ENCODE results near the gene MARCO. TPM values are rescaled to one million over a fixed set of nuclear protein-coding genes. Genes with fewer than 3 reads are reported as not detected.

The MARCO gene
- polyA plus RNA-seq, 1 donor from 2014 or later = not detected

DNA sequence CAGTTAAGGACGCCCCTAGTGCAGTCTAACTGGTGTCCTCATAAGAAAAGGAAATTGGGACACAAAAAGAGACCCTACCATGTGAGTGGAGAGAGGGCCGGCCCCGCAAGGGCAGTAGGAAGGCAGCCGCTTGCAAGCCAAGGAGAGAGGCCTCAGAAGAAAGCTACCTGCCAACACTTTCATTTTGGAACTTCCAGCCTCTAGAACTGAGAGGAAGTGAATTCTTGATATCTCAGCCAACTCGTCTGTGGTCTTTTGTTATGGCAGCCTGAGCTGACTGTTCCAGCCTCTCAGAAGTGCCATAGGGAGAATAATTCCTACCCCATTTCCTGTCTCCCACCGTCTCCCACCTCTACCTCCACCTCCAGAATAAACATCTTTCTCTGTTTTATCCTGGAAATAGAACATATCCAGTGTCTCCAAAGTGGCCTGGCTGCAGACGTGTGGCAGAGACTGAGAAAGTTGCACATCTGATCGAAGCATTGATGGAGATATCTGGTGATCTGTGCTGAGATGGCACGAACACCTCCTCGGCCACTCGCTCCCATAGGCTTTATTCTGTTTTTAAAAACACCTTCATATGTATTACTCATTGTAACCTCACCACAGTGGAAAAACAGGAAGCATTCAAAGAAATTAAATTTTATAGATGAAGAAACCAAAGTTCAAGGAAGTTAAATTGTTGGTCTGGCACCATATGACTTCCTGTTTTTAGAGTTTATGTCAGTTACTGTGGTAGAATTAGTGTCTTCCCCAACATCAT, 39.5 kb upstream of the MARCO start:
- no peaks in the 10 kb centered on the region for H3K27me3 ChIP-seq (ENCODE audit: insufficient read depth, low read depth, low read length)
- no peaks in the 10 kb centered on the region for H3K79me2 ChIP-seq (replicated peaks; ENCODE audit: insufficient read depth, low read length)
- no peaks in the 10 kb centered on the region for H4K20me1 ChIP-seq (ENCODE audit: insufficient read depth)

DNA sequence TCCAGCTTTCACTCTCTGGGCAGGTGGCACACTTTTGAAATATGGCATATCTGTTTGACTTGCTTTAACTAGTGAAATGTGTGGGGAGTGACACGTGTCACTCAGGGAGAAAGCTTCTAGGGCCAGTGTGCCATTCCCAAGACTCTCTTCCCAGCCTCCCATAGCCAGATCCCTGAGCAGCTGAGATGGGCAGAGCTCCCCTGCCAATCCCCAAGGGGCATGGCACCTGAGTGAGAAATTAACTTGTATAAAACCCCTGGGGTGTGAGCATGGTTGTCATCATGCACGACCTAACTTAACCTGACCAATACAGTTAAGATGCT, 39.0 kb upstream of the MARCO start:
- no peaks in the 10 kb centered on the region for H3K9me2 ChIP-seq (ENCODE audit: insufficient read depth, low read length)

More for the DNA sequence above, 39.5 kb upstream of the MARCO start:
- Histone ChIP-seq H3F3A (ENCODE audit: insufficient read depth, low read length, poor library complexity, severe bottlenecking) (no peaks in the 10 kb centered on the region), H3K27ac (ENCODE audit: low read length) (no peak overlapping the region), H3K9me3 (ENCODE audit: low read length) (no peaks in the 10 kb centered on the region), H3K9me2 (ENCODE audit: insufficient read depth, low read length) (no peaks in the 10 kb centered on the region), H3K9ac (ENCODE audit: low read length) (no peak overlapping the region), H3K36me3 (ENCODE audit: insufficient read depth, low read length) (no peaks in the 10 kb centered on the region), H2AFZ (ENCODE audit: low read depth, low read length) (no peak overlapping the region), H3K4me2 (ENCODE audit: low read length) (no peak overlapping the region), H3K4me3 (ENCODE audit: low read length) (no peak overlapping the region)
- TF ChIP-seq RAD21 (conservative IDR thresholded peaks at IDR 0.05) = no peak
- no peak for TF ChIP-seq EP300 (conservative IDR thresholded peaks at IDR 0.05; ENCODE audit: poor library complexity, severe bottlenecking)
- no peak for TF ChIP-seq MXI1 (conservative IDR thresholded peaks at IDR 0.05; ENCODE audit: poor library complexity, severe bottlenecking)

More for the DNA sequence above, 39.0 kb upstream of the MARCO start:
- Histone ChIP-seq H3K79me2 (replicated peaks; ENCODE audit: insufficient read depth, low read length) (no peaks in the 10 kb centered on the region), H3K36me3 (ENCODE audit: insufficient read depth, low read length) (no peaks in the 10 kb centered on the region), H3K27me3 (ENCODE audit: insufficient read depth, low read depth, low read length) (no peaks in the 10 kb centered on the region), H4K20me1 (ENCODE audit: insufficient read depth) (no peaks in the 10 kb centered on the region), H3K27ac (ENCODE audit: low read length) (no peak overlapping the region), H2AFZ (ENCODE audit: low read depth, low read length) (no peak overlapping the region), H3K9me3 (ENCODE audit: low read length) (no peaks in the 10 kb centered on the region), H3F3A (ENCODE audit: insufficient read depth, low read length, poor library complexity, severe bottlenecking) (no peaks in the 10 kb centered on the region), H3K4me3 (ENCODE audit: low read length) (no peak overlapping the region), H3K4me2 (ENCODE audit: low read length) (no peak overlapping the region), H3K9ac (ENCODE audit: low read length) (no peak overlapping the region)
- TF ChIP-seq SMC3 (conservative IDR thresholded peaks at IDR 0.05; ENCODE audit: poor library complexity) (no peak), POLR2AphosphoS5 (IDR thresholded peaks at IDR 0.05) (no peak), MXI1 (conservative IDR thresholded peaks at IDR 0.05; ENCODE audit: poor library complexity, severe bottlenecking) (no peak), EP300 (conservative IDR thresholded peaks at IDR 0.05; ENCODE audit: poor library complexity, severe bottlenecking) (no peak), TAF1 (IDR thresholded peaks at IDR 0.05; ENCODE audit: low read depth) (no peak), RAD21 (conservative IDR thresholded peaks at IDR 0.05) (no peak), EZH2 (IDR thresholded peaks at IDR 0.05; ENCODE audit: borderline replicate concordance, insufficient read depth, low read length, poor library complexity, severe bottlenecking) (no peak)
- TF ChIP-seq, protein P1, sequence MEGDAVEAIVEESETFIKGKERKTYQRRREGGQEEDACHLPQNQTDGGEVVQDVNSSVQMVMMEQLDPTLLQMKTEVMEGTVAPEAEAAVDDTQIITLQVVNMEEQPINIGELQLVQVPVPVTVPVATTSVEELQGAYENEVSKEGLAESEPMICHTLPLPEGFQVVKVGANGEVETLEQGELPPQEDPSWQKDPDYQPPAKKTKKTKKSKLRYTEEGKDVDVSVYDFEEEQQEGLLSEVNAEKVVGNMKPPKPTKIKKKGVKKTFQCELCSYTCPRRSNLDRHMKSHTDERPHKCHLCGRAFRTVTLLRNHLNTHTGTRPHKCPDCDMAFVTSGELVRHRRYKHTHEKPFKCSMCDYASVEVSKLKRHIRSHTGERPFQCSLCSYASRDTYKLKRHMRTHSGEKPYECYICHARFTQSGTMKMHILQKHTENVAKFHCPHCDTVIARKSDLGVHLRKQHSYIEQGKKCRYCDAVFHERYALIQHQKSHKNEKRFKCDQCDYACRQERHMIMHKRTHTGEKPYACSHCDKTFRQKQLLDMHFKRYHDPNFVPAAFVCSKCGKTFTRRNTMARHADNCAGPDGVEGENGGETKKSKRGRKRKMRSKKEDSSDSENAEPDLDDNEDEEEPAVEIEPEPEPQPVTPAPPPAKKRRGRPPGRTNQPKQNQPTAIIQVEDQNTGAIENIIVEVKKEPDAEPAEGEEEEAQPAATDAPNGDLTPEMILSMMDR (IDR thresholded peaks at IDR 0.05; ENCODE audit: poor library complexity, severe bottlenecking) = no peak
- TF ChIP-seq, protein P2, sequence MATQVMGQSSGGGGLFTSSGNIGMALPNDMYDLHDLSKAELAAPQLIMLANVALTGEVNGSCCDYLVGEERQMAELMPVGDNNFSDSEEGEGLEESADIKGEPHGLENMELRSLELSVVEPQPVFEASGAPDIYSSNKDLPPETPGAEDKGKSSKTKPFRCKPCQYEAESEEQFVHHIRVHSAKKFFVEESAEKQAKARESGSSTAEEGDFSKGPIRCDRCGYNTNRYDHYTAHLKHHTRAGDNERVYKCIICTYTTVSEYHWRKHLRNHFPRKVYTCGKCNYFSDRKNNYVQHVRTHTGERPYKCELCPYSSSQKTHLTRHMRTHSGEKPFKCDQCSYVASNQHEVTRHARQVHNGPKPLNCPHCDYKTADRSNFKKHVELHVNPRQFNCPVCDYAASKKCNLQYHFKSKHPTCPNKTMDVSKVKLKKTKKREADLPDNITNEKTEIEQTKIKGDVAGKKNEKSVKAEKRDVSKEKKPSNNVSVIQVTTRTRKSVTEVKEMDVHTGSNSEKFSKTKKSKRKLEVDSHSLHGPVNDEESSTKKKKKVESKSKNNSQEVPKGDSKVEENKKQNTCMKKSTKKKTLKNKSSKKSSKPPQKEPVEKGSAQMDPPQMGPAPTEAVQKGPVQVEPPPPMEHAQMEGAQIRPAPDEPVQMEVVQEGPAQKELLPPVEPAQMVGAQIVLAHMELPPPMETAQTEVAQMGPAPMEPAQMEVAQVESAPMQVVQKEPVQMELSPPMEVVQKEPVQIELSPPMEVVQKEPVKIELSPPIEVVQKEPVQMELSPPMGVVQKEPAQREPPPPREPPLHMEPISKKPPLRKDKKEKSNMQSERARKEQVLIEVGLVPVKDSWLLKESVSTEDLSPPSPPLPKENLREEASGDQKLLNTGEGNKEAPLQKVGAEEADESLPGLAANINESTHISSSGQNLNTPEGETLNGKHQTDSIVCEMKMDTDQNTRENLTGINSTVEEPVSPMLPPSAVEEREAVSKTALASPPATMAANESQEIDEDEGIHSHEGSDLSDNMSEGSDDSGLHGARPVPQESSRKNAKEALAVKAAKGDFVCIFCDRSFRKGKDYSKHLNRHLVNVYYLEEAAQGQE (IDR thresholded peaks at IDR 0.05; ENCODE audit: borderline replicate concordance) = no peak

All from neural cell (in vitro differentiated cells).